HG03064 (cell line): ENCODE data around the gene VWA5A.
"Not testable (repeated sequence)": the region's sequence is repeated elsewhere in the genome, so short reads cannot be mapped to it uniquely, and the experiment has no call there.

Experiments
- ATAC-seq: cut with Tn5 transposase; IDR thresholded peaks from one replicate; pipeline ENCODE4 v1.9.1; 2021; ENCODE audit warnings: low read depth; ENCODE audit not compliant: unreplicated experiment

The VWA5A gene

GRCh38 chr11:124085997-124086846 is 29.0 kb upstream of the VWA5A start:
- no peak for ATAC-seq

- no peak for ATAC-seq
Observed at GRCh38 chr11:124090996-124091395, 24.3 kb upstream of the VWA5A start.

GRCh38 chr11:124093330-124093729 is 21.9 kb upstream of the VWA5A start:
- no peak for ATAC-seq

GRCh38 chr11:124094731-124095130 is 20.5 kb upstream of the VWA5A start:
- ATAC-seq = no peak

- no peak for ATAC-seq
Observed at GRCh38 chr11:124096364-124096763, 18.9 kb upstream of the VWA5A start.

- ATAC-seq = no peak
Observed at GRCh38 chr11:124098141-124098540, 17.1 kb upstream of the VWA5A start.

- ATAC-seq = no peak
Observed at GRCh38 chr11:124101737-124102136, 13.5 kb upstream of the VWA5A start.

GRCh38 chr11:124108156-124108555 is 7.1 kb upstream of the VWA5A start:
- ATAC-seq = no peak

- ATAC-seq = no peak
Observed at GRCh38 chr11:124109377-124109776, 5.9 kb upstream of the VWA5A start.

GRCh38 chr11:124110201-124110600 is 5.0 kb upstream of the VWA5A start:
- no peak for ATAC-seq

GRCh38 chr11:124113890-124114289 is 1.4 kb upstream of the VWA5A start:
- no peak for ATAC-seq

GRCh38 chr11:124115782-124116616 is 749 bp downstream of the VWA5A start:
- no peak for ATAC-seq

GRCh38 chr11:124119103-124119502 is 3.9 kb downstream of the VWA5A start:
- ATAC-seq = no peak

- ATAC-seq = no peak
Observed at GRCh38 chr11:124120891-124121290, 5.6 kb downstream of the VWA5A start.

GRCh38 chr11:124122123-124122522 is 6.9 kb downstream of the VWA5A start:
- no peak for ATAC-seq

- no peak for ATAC-seq
Observed at GRCh38 chr11:124123622-124124021, 8.4 kb downstream of the VWA5A start.

- not testable (repeated sequence) for ATAC-seq
Observed at GRCh38 chr11:124127134-124127533, 11.9 kb downstream of the VWA5A start.

- ATAC-seq = no peak
Observed at GRCh38 chr11:124143034-124143433, 27.8 kb downstream of the VWA5A start.

- no peak for ATAC-seq
Observed at GRCh38 chr11:124147951-124148350, 32.7 kb downstream of the VWA5A start.

- no peak for ATAC-seq
Observed at GRCh38 chr11:124150684-124151083, 35.4 kb downstream of the VWA5A start.

- ATAC-seq = no peak
Observed at GRCh38 chr11:124152770-124153407, 37.6 kb downstream of the VWA5A start.
